CD14-positive monocyte (primary cell): Measurements from ENCODE around the gene CCL22. TPM values are rescaled to one million over a fixed set of nuclear protein-coding genes. Genes with fewer than 3 reads are reported as not detected.

Source experiments
- DNase-seq, 3 donors: peaks; one replicate each; pipeline ENCODE4 v3.0.0-alpha.2; 2011 to 2022
- H2AFZ ChIP-seq: 2 replicates; pipeline ENCODE4 v1.6.0; 2012; ENCODE audit warnings: mild to moderate bottlenecking, low read depth, low read length, inconsistent platforms; ENCODE audit not compliant: insufficient read depth, poor library complexity, severe bottlenecking
- H3K27ac ChIP-seq, 2 donors: 1 replicate in 1 of 2; 2 replicates in 1 of 2; pipeline ENCODE4 v1.5.1; 2012 to 2013; ENCODE audit warnings: low read length in 2 of 2, control low read depth in 1 of 2, inconsistent platforms in 1 of 2, low read depth in 1 of 2, mild to moderate bottlenecking in 1 of 2
- H3K27me3 ChIP-seq, 2 donors: one replicate each; pipeline versions ENCODE4 v1.6.0 to v1.6.1; 2011 to 2013; ENCODE audit warnings: low read length in 2 of 2; ENCODE audit not compliant: control insufficient read depth in 2 of 2, insufficient read depth in 2 of 2
- H3K36me3 ChIP-seq, 2 donors: replicated peaks in 1 of 2; 1 replicate in 1 of 2; 2 replicates in 1 of 2; pipeline versions ENCODE4 v1.5.1 to v1.6.1; 2012 to 2013; ENCODE audit warnings: low read length in 2 of 2, control low read depth in 1 of 2, inconsistent platforms in 1 of 2, mild to moderate bottlenecking in 1 of 2; ENCODE audit not compliant: insufficient read depth in 2 of 2, control insufficient read depth in 1 of 2
- H3K4me1 ChIP-seq, 2 donors: 1 replicate in 1 of 2; 2 replicates in 1 of 2; pipeline versions ENCODE4 v1.5.1 to v1.6.1; 2012 to 2013; ENCODE audit warnings: low read length in 2 of 2, control low read depth in 1 of 2, inconsistent platforms in 1 of 2, mild to moderate bottlenecking in 1 of 2, moderate library complexity in 1 of 2; ENCODE audit not compliant: insufficient read depth in 2 of 2, control insufficient read depth in 1 of 2
- H3K4me2 ChIP-seq: replicated peaks from 2 replicates; pipeline ENCODE3; 2012; ENCODE audit warnings: low read length, moderate library complexity, mild to moderate bottlenecking; ENCODE audit not compliant: poor library complexity, severe bottlenecking; ENCODE audit errors: extremely low read depth
- H3K4me3 ChIP-seq, 3 experiments: fragments of 200-600 bp in 1 of 3; sonication (generic) in 1 of 3; replicated peaks in 1 of 3; 1 replicate in 2 of 3; 2 replicates in 1 of 3; pipeline ENCODE4 v1.5.1; 2011 to 2013; ENCODE audit warnings: low read length in 3 of 3, mild to moderate bottlenecking in 3 of 3, control low read depth in 2 of 3, low read depth in 2 of 3, inconsistent platforms in 1 of 3, moderate library complexity in 1 of 3
- H3K79me2 ChIP-seq: 2 replicates; pipeline ENCODE4 v1.6.0; 2012; ENCODE audit warnings: mild to moderate bottlenecking, control low read depth, inconsistent platforms, low read length, moderate library complexity; ENCODE audit not compliant: insufficient read depth
- H3K9ac ChIP-seq: 2 replicates; pipeline ENCODE4 v1.6.0; 2017; ENCODE audit warnings: low read length, mild to moderate bottlenecking; ENCODE audit not compliant: insufficient read depth, poor library complexity, severe bottlenecking
- H3K9me3 ChIP-seq, 2 donors: replicated peaks in 1 of 2; 1 replicate in 1 of 2; 2 replicates in 1 of 2; pipeline versions ENCODE4 v1.5.1 to v1.6.1; 2012 to 2013; ENCODE audit warnings: low read length in 2 of 2, control low read depth in 1 of 2; ENCODE audit not compliant: control insufficient read depth in 1 of 2, insufficient read depth in 1 of 2
- H4K20me1 ChIP-seq: 2 replicates; pipeline ENCODE4 v1.6.0; 2012; ENCODE audit warnings: mild to moderate bottlenecking, low read length, control low read depth, moderate library complexity; ENCODE audit not compliant: insufficient read depth
- H3K27ac Mint-ChIP-seq, 7 donors: one replicate each; pipeline ENCODE4 v1.8.0; 2020; ENCODE audit warnings: mild to moderate bottlenecking in 7 of 7, mixed read lengths in 7 of 7, moderate library complexity in 6 of 7, inconsistent platforms in 2 of 7
- H3K27me3 Mint-ChIP-seq, 3 donors: one replicate each; pipeline ENCODE4 v1.8.0; 2021 to 2022; ENCODE audit warnings: low read depth in 3 of 3, mild to moderate bottlenecking in 3 of 3, mixed read lengths in 3 of 3, moderate library complexity in 3 of 3, inconsistent platforms in 1 of 3
- H3K36me3 Mint-ChIP-seq, 2 donors: one replicate each; pipeline ENCODE4 v1.8.0; 2020; ENCODE audit warnings: mixed read lengths in 2 of 2, inconsistent platforms in 1 of 2, mild to moderate bottlenecking in 1 of 2
- H3K4me1 Mint-ChIP-seq: one replicate; pipeline ENCODE4 v1.8.0; 2020; ENCODE audit warnings: mild to moderate bottlenecking, mixed read lengths
- H3K4me3 Mint-ChIP-seq, 2 donors: one replicate each; pipeline ENCODE4 v1.8.0; 2020; ENCODE audit warnings: mild to moderate bottlenecking in 2 of 2, mixed read lengths in 2 of 2, moderate library complexity in 1 of 2
- H3K9me3 Mint-ChIP-seq, 7 donors: one replicate each; pipeline ENCODE4 v1.8.0; 2020 to 2022; ENCODE audit warnings: mixed read lengths in 7 of 7, mild to moderate bottlenecking in 6 of 7, moderate library complexity in 6 of 7, inconsistent platforms in 2 of 7
- WGBS: methylation state at CpG from one replicate; pipeline ENCODE4 v1.1.5; 2013; ENCODE audit warnings: missing lambda C conversion rate; ENCODE audit not compliant: insufficient coverage; 5-methylcytosine and 5-hydroxymethylcytosine counted together
- intact Hi-C, 2 donors: fragments of 100-400 bp; cut with micrococcal nuclease; formaldehyde crosslinking; loops; one replicate each; pipeline versions ENCODE4 v1.15.0 to v1.15.1; 2023
- polyA plus RNA-seq, 3 donors: library from polyadenylated mRNA; depleted of rRNA in 1 of 3; unstranded in 2 of 3; stranded (reverse) in 1 of 3; fragments of 300-500 nt in 2 of 3; fragments of >200 nt in 1 of 3; fragmentation: Illumina TruSeq in 2 of 3; gene quantifications; 1 replicate in 2 of 3; 2 replicates in 1 of 3; pipeline ENCODE4 v1.2.3, GENCODE V29; 2012 to 2021
- TF ChIP-seq, protein P1 (sequence below): fragments of 200-600 bp; IDR thresholded peaks from one replicate; pipeline ENCODE4 v1.8.0; 2022; ENCODE audit warnings: antibody characterized with exemption, mild to moderate bottlenecking

CCL22 gene
- polyA plus RNA-seq, 3 donors = 0.04 to 0.18 (median 0.15) TPM

DNA sequence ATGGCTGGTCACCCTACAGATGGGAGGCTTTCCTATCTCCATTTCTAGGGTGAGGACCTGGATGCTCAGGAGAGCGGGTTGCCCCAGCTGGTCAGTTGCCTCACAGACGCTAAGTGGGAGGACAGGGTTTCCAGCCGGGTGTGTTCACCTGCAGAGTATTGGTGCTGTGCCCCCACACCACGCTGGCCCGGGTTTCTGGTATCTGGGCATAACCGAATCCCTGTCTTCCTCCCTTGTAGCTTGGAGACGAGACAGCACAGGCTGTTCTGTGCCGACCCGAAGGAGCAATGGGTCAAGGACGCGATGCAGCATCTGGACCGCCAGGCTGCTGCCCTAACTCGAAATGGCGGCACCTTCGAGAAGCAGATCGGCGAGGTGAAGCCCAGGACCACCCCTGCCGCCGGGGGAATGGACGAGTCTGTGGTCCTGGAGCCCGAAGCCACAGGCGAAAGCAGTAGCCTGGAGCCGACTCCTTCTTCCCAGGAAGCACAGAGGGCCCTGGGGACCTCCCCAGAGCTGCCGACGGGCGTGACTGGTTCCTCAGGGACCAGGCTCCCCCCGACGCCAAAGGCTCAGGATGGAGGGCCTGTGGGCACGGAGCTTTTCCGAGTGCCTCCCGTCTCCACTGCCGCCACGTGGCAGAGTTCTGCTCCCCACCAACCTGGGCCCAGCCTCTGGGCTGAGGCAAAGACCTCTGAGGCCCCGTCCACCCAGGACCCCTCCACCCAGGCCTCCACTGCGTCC is 23.4 kb downstream of the CCL22 start:
- Histone ChIP-seq H3K27me3 (no peaks in the 10 kb centered on the region), H3K36me3 (no peaks in the 10 kb centered on the region), H3K4me2 (no peak overlapping the region), H3K79me2 (no peaks in the 10 kb centered on the region), H3K9ac (no peak overlapping the region), H3K4me3 (no peak overlapping the region), H2AFZ (no peak overlapping the region), H3K27ac (no peak overlapping the region), H3K9me3 (no peaks in the 10 kb centered on the region), H4K20me1 (no peaks in the 10 kb centered on the region), H3K4me1 (peaks cover 23 to 33% of the 10 kb centered on the region in 2 donors)
- WGBS = 96% methylated on average over 34 of the region's 35 CpGs
- H3K9me3 Mint-ChIP-seq = peaks cover 0 to 1% (median 0%) of the 10 kb centered on the region in 7 donors
- no peak overlapping the region for H3K4me3 Mint-ChIP-seq
- H3K27ac Mint-ChIP-seq = peak overlapping the region in 1 of 7 donors; percentile 53
- TF ChIP-seq, protein P1, sequence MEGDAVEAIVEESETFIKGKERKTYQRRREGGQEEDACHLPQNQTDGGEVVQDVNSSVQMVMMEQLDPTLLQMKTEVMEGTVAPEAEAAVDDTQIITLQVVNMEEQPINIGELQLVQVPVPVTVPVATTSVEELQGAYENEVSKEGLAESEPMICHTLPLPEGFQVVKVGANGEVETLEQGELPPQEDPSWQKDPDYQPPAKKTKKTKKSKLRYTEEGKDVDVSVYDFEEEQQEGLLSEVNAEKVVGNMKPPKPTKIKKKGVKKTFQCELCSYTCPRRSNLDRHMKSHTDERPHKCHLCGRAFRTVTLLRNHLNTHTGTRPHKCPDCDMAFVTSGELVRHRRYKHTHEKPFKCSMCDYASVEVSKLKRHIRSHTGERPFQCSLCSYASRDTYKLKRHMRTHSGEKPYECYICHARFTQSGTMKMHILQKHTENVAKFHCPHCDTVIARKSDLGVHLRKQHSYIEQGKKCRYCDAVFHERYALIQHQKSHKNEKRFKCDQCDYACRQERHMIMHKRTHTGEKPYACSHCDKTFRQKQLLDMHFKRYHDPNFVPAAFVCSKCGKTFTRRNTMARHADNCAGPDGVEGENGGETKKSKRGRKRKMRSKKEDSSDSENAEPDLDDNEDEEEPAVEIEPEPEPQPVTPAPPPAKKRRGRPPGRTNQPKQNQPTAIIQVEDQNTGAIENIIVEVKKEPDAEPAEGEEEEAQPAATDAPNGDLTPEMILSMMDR = no peak
- peaks cover 37% of the 10 kb centered on the region for H3K4me1 Mint-ChIP-seq
- H3K27me3 Mint-ChIP-seq = peaks cover 8 to 18% (median 14%) of the 10 kb centered on the region in 3 donors
- intact Hi-C loops = no loop called here
- no peaks in the 10 kb centered on the region for H3K36me3 Mint-ChIP-seq
- DNase-seq = no peak

DNA sequence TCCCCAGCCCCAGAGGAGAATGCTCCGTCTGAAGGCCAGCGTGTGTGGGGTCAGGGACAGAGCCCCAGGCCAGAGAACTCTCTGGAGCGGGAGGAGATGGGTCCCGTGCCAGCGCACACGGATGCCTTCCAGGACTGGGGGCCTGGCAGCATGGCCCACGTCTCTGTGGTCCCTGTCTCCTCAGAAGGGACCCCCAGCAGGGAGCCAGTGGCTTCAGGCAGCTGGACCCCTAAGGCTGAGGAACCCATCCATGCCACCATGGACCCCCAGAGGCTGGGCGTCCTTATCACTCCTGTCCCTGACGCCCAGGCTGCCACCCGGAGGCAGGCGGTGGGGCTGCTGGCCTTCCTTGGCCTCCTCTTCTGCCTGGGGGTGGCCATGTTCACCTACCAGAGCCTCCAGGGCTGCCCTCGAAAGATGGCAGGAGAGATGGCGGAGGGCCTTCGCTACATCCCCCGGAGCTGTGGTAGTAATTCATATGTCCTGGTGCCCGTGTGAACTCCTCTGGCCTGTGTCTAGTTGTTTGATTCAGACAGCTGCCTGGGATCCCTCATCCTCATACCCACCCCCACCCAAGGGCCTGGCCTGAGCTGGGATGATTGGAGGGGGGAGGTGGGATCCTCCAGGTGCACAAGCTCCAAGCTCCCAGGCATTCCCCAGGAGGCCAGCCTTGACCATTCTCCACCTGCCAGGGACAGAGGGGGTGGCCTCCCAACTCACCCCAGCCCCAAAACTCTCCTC is 24.1 kb downstream of the CCL22 start:
- Histone ChIP-seq H3K4me2 (no peak overlapping the region), H3K4me3 (no peak overlapping the region), H3K4me1 (peaks cover 23 to 33% of the 10 kb centered on the region in 2 donors), H3K27ac (no peak overlapping the region), H3K27me3 (no peaks in the 10 kb centered on the region), H3K36me3 (no peaks in the 10 kb centered on the region), H3K9ac (no peak overlapping the region), H2AFZ (no peak overlapping the region), H4K20me1 (no peaks in the 10 kb centered on the region), H3K79me2 (no peaks in the 10 kb centered on the region), H3K9me3 (no peaks in the 10 kb centered on the region)
- H3K9me3 Mint-ChIP-seq = peaks cover 0 to 1% (median 0%) of the 10 kb centered on the region in 7 donors
- 96% methylated on average over 12 of the region's 16 CpGs for WGBS
- H3K27ac Mint-ChIP-seq = peak overlapping the region in 1 of 7 donors; percentile 53
- TF ChIP-seq, protein P1 = no peak
- peaks cover 34% of the 10 kb centered on the region for H3K4me1 Mint-ChIP-seq
- no peaks in the 10 kb centered on the region for H3K36me3 Mint-ChIP-seq
- no peak for DNase-seq
- intact Hi-C loops = no loop called here
- peaks cover 6 to 17% (median 15%) of the 10 kb centered on the region in 3 donors for H3K27me3 Mint-ChIP-seq
- no peak overlapping the region for H3K4me3 Mint-ChIP-seq
